SU-DHL-6 (cell line): ENCODE measurements around the gene NAPSA.

Experiments
- EZH2phosphoT487 ChIP-seq: fragments of 200-600 bp; sonication (generic), shearing (Covaris generic); conservative IDR thresholded peaks from 2 replicates; pipeline ENCODE4 v1.6.1; 2018; ENCODE audit warnings: mild to moderate bottlenecking, antibody characterized with exemption, low read length, moderate library complexity, mixed read lengths
- TF ChIP-seq, protein P1 (sequence below): fragments of 200-600 bp; sonication (generic); IDR thresholded peaks from one replicate; pipeline ENCODE4 v1.5.1; 2017; ENCODE audit warnings: antibody characterized with exemption, mild to moderate bottlenecking, low read length, moderate library complexity; ENCODE audit not compliant: insufficient read depth, poor library complexity, severe bottlenecking

DNA sequence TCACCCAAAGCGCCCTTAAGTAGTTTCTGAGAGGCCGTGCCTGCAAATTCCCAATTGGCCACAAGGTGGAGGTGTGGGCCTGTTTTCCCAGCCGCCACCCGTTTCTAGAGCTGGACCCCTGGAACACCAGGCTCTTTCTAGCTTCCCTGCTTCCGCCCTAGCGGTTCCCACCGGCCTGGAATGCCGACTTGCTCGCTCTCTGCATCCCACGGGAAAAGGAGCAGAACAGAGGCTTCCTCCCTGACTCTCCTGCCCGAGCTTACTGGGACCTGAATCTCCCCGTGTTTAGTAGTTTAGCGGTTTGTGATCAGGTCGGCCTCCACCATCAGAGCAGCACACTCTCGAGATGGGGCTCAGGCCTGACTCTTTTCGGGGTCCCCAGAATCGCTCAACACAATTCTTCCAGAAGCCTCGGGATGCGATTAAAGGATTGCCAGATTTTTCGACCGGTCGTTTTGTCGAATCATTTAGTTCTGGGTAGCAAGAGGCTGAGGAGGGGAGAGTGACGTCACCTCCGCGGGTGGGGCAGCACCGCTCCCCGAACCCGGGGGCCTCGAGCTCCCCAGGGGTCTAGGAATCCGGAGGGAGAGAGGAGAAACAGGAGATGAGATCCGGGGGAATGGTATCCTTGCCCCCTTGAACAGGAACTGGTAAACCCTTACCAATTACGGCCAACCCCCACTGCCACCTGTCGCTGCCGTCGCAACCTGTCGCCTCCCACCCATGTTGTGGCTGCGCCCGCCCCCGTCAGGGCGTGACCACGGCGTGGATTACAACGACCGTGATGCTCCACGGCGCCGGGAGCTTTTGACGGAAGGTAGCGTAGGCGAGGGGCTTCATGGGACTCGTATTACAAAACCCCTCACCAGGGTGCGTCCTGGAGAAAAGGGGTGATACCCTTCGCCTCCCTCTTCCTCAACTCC is 8.0 kb downstream of the NAPSA start:
- TF ChIP-seq, protein P1, sequence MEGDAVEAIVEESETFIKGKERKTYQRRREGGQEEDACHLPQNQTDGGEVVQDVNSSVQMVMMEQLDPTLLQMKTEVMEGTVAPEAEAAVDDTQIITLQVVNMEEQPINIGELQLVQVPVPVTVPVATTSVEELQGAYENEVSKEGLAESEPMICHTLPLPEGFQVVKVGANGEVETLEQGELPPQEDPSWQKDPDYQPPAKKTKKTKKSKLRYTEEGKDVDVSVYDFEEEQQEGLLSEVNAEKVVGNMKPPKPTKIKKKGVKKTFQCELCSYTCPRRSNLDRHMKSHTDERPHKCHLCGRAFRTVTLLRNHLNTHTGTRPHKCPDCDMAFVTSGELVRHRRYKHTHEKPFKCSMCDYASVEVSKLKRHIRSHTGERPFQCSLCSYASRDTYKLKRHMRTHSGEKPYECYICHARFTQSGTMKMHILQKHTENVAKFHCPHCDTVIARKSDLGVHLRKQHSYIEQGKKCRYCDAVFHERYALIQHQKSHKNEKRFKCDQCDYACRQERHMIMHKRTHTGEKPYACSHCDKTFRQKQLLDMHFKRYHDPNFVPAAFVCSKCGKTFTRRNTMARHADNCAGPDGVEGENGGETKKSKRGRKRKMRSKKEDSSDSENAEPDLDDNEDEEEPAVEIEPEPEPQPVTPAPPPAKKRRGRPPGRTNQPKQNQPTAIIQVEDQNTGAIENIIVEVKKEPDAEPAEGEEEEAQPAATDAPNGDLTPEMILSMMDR: peak; percentile 70
- TF ChIP-seq EZH2phosphoT487: no peak
